K562 (cell line): ENCODE measurements around the gene RERE. TPM values are rescaled to one million over a fixed set of nuclear protein-coding genes. Genes with fewer than 3 reads are reported as not detected.

Experiments used
- POLR2A ChIP-seq: fragments of 450-650 bp; conservative IDR thresholded peaks from 2 replicates; pipeline ENCODE4 v1.6.1; 2016
- RAD21 ChIP-seq, 2 experiments: fragments of 250-450 bp in 1 of 2; fragments of 450-650 bp in 1 of 2; sonication (Bioruptor Pico) in 1 of 2; formaldehyde crosslinking in 1 of 2; IDR thresholded peaks in 1 of 2; conservative IDR thresholded peaks in 1 of 2; 2 replicates each; pipeline versions ENCODE4 v1.4.0 to v1.8.0; 2020 to 2022; ENCODE audit warnings: mild to moderate bottlenecking in 2 of 2, moderate library complexity in 1 of 2
- SETDB1 ChIP-seq: IDR thresholded peaks from one replicate; pipeline ENCODE4 v1.6.1; 2012; ENCODE audit warnings: low read length, control low read depth, inconsistent platforms
- SRSF1 ChIP-seq: fragments of 200-400 bp; formaldehyde crosslinking; IDR thresholded peaks from 2 replicates; pipeline ENCODE4 v1.6.1; 2017; ENCODE audit warnings: mild to moderate bottlenecking, low read depth, low read length, moderate library complexity
- ZNF253 ChIP-seq: fragments of 250-450 bp; sonication (Bioruptor Pico); conservative IDR thresholded peaks from 2 replicates; pipeline ENCODE4 v1.6.1; 2021; ENCODE audit warnings: mild to moderate bottlenecking
- polyA plus RNA-seq, 8 experiments: library from polyadenylated mRNA; depleted of rRNA in 4 of 8; stranded (reverse) in 5 of 8; unstranded in 3 of 8; fragments of >200 nt; fragmentation: Nextera tagmentation in 2 of 8; fragmentation: Illumina TruSeq in 1 of 8; extraction: Ambion mirVana in 2 of 8; extraction: Trizol in 1 of 8; gene quantifications; 2 replicates each; pipeline versions ENCODE4 v1.2.1 to v1.2.3, GENCODE V29; 2011 to 2014; ENCODE audit warnings: inconsistent platforms in 1 of 8, missing spikeins in 1 of 8
- total RNA-seq, 7 experiments: library from RNA; depleted of rRNA in 6 of 7; stranded (reverse); fragments of >200 nt in 6 of 7; fragmentation: Illumina TruSeq in 2 of 7; extraction: Trizol in 2 of 7; gene quantifications; 2 replicates each; pipeline versions ENCODE4 v1.2.1 to v1.2.3, GENCODE V29; 2011 to 2021; ENCODE audit warnings: low replicate concordance in 1 of 7
- TF ChIP-seq, protein P1 (sequence below): fragments of 250-450 bp; sonication (Bioruptor Pico); IDR thresholded peaks from 2 replicates; pipeline ENCODE4 v1.8.0; 2021; ENCODE audit warnings: borderline replicate concordance, mild to moderate bottlenecking, moderate library complexity; ENCODE audit not compliant: poor library complexity, severe bottlenecking
- TF ChIP-seq, protein P2 (sequence below): sonication (generic); formaldehyde crosslinking; IDR thresholded peaks from 2 replicates; pipeline ENCODE4 v1.8.1; 2023; ENCODE audit warnings: mild to moderate bottlenecking, missing genetic modification reagents
- TF ChIP-seq, protein P3 (sequence below): fragments of 450-650 bp; formaldehyde crosslinking; IDR thresholded peaks from 2 replicates; pipeline ENCODE4 v1.4.0; 2022; ENCODE audit warnings: missing genetic modification characterization

RERE gene
- total and polyA plus RNA-seq, 9 of the 15 experiments (the other 6 are each of a cell fraction or from before 2014, with no cell fraction given): 3.0 to 51.5 (median 13.4) TPM

DNA sequence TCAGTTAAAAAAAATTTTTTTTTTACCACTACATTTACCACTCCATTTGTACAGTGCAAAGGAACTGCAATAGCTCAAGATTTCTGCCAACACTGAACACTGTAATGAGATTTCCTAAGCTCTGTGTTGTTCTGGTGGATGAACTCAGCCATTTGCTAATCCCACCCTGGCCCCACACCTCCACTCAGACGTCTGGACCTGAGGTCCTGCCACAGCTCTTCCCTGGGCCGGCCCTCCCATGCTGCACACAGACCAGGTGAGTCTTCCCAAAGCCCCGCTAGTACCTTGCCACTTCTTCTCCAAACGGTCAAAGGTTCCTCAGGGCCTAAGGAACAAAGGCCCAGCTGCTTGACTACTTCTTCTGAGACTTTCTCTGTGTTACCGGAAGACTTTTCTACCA, 443.1 kb downstream of the RERE start (continued):
- TF ChIP-seq, protein P1, sequence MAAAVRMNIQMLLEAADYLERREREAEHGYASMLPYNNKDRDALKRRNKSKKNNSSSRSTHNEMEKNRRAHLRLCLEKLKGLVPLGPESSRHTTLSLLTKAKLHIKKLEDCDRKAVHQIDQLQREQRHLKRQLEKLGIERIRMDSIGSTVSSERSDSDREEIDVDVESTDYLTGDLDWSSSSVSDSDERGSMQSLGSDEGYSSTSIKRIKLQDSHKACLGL (CRISPR knock-in tag): no peak
- no peak for TF ChIP-seq POLR2A
- TF ChIP-seq, protein P2, sequence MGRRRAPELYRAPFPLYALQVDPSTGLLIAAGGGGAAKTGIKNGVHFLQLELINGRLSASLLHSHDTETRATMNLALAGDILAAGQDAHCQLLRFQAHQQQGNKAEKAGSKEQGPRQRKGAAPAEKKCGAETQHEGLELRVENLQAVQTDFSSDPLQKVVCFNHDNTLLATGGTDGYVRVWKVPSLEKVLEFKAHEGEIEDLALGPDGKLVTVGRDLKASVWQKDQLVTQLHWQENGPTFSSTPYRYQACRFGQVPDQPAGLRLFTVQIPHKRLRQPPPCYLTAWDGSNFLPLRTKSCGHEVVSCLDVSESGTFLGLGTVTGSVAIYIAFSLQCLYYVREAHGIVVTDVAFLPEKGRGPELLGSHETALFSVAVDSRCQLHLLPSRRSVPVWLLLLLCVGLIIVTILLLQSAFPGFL (CRISPR knock-in tag): no peak
- TF ChIP-seq ZNF253 (CRISPR knock-in tag): no peak
- TF ChIP-seq SETDB1: no peak
- TF ChIP-seq, protein P3, sequence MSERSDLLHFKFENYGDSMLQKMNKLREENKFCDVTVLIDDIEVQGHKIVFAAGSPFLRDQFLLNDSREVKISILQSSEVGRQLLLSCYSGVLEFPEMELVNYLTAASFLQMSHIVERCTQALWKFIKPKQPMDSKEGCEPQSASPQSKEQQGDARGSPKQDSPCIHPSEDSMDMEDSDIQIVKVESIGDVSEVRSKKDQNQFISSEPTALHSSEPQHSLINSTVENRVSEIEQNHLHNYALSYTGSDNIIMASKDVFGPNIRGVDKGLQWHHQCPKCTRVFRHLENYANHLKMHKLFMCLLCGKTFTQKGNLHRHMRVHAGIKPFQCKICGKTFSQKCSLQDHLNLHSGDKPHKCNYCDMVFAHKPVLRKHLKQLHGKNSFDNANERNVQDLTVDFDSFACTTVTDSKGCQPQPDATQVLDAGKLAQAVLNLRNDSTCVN (CRISPR knock-in tag): no peak
- TF ChIP-seq SRSF1: no peak
- no peak for TF ChIP-seq RAD21 (CRISPR knock-in tag; conservative IDR thresholded peaks at IDR 0.05 in 1 of 2, IDR thresholded peaks at IDR 0.05 in 1 of 2)
